HepG2 (cell line): ENCODE results near the gene STAG3. TPM values are rescaled to one million over a fixed set of nuclear protein-coding genes. Genes with fewer than 3 reads are reported as not detected.

Experiments
- DDIT3 ChIP-seq: sonication (generic); formaldehyde crosslinking; IDR thresholded peaks from 2 replicates; pipeline ENCODE4 v1.4.0; 2020; ENCODE audit warnings: mild to moderate bottlenecking, missing genetic modification reagents
- MTA1 ChIP-seq: sonication (generic); formaldehyde crosslinking; IDR thresholded peaks from 2 replicates; pipeline ENCODE4 v1.4.0; 2020; ENCODE audit warnings: missing genetic modification reagents, mild to moderate bottlenecking, borderline replicate concordance
- NR1H2 ChIP-seq: sonication (generic); formaldehyde crosslinking; IDR thresholded peaks from 2 replicates; pipeline ENCODE4 v1.8.1; 2022; ENCODE audit warnings: low read depth, missing genetic modification reagents, borderline replicate concordance
- NRL ChIP-seq: sonication (generic); formaldehyde crosslinking; IDR thresholded peaks from 2 replicates; pipeline ENCODE4 v1.5.0; 2020; ENCODE audit warnings: missing genetic modification reagents, mild to moderate bottlenecking, moderate library complexity, borderline replicate concordance
- SRY ChIP-seq: sonication (generic); formaldehyde crosslinking; IDR thresholded peaks from 2 replicates; pipeline ENCODE4 v1.8.0; 2022; ENCODE audit warnings: mild to moderate bottlenecking, missing genetic modification reagents
- YEATS4 ChIP-seq: sonication (generic); formaldehyde crosslinking; IDR thresholded peaks from 2 replicates; pipeline ENCODE4 v1.4.0; 2020; ENCODE audit warnings: missing genetic modification reagents, borderline replicate concordance
- ZBTB40 ChIP-seq, 2 experiments: fragments of 450-650 bp in 1 of 2; sonication (generic) in 1 of 2; formaldehyde crosslinking in 1 of 2; IDR thresholded peaks; 2 replicates each; pipeline versions ENCODE4 v1.6.1 to v1.8.0; 2016 to 2022; ENCODE audit warnings: antibody characterized with exemption in 1 of 2, mild to moderate bottlenecking in 1 of 2, missing genetic modification reagents in 1 of 2
- ZMYM2 ChIP-seq: sonication (generic); formaldehyde crosslinking; IDR thresholded peaks from 2 replicates; pipeline ENCODE4 v1.8.0; 2022; ENCODE audit warnings: mild to moderate bottlenecking, missing genetic modification reagents
- ZNF224 ChIP-seq: sonication (generic); formaldehyde crosslinking; IDR thresholded peaks from 2 replicates; pipeline ENCODE4 v1.5.0; 2020; ENCODE audit warnings: mild to moderate bottlenecking, missing genetic modification reagents
- ZNF280B ChIP-seq: sonication (generic); formaldehyde crosslinking; IDR thresholded peaks from 2 replicates; pipeline ENCODE4 v1.5.0; 2020; ENCODE audit warnings: missing genetic modification reagents, mild to moderate bottlenecking, borderline replicate concordance
- ZNF280D ChIP-seq: sonication (generic); formaldehyde crosslinking; IDR thresholded peaks from 2 replicates; pipeline ENCODE4 v1.5.1; 2020; ENCODE audit warnings: mild to moderate bottlenecking, missing genetic modification reagents
- ZNF772 ChIP-seq: sonication (generic); formaldehyde crosslinking; IDR thresholded peaks from 2 replicates; pipeline ENCODE4 v1.5.0; 2020; ENCODE audit warnings: mild to moderate bottlenecking, missing genetic modification reagents
- ZNF790 ChIP-seq: sonication (generic); formaldehyde crosslinking; IDR thresholded peaks from 2 replicates; pipeline ENCODE4 v1.8.0; 2022; ENCODE audit warnings: missing genetic modification reagents, mild to moderate bottlenecking, borderline replicate concordance
- polyA plus RNA-seq, 8 experiments: library from polyadenylated mRNA; depleted of rRNA in 3 of 8; stranded (reverse) in 7 of 8; unstranded in 1 of 8; fragments of >200 nt; fragmentation: Illumina TruSeq in 4 of 8; extraction: Trizol in 4 of 8; gene quantifications; 2 replicates each; pipeline versions ENCODE4 v1.2.1 to v1.2.3, GENCODE V29; 2011 to 2016; ENCODE audit warnings: low read depth in 4 of 8, missing spikeins in 1 of 8, mixed read lengths in 1 of 8; ENCODE audit not compliant: insufficient read depth in 1 of 8
- total RNA-seq, 5 experiments: library from RNA; depleted of rRNA; stranded (reverse); fragments of >200 nt; fragmentation: Illumina TruSeq; extraction: Trizol; gene quantifications; 2 replicates each; pipeline ENCODE4 v1.2.3, GENCODE V29; 2016; ENCODE audit warnings: low read depth in 1 of 5

The STAG3 gene
- total and polyA plus RNA-seq, 2 of the 13 experiments (the other 11 are each of a cell fraction or from before 2014, with no cell fraction given): 0.09 to 0.33 TPM

GRCh38 chr7:100148225-100148558 lies 29.5 kb upstream of the STAG3 start (continued):
- TF ChIP-seq ZNF280B (CRISPR knock-in tag) (0 out of 2 replicates have a peak, but pooled peaks have one; percentile 17), SRY (CRISPR knock-in tag) (0 out of 2 replicates have a peak, but pooled peaks have one; percentile 29), ZNF790 (CRISPR knock-in tag) (no peak), YEATS4 (CRISPR knock-in tag) (peak; percentile 4; the same call in 1 of the 2 replicates), ZNF772 (CRISPR knock-in tag) (no peak), MTA1 (CRISPR knock-in tag) (no peak), NR1H2 (CRISPR knock-in tag) (no peak), ZBTB40 (IDR thresholded peaks at IDR 0.05) (no peak), ZBTB40 (CRISPR knock-in tag; IDR thresholded peaks at IDR 0.05) (peak; percentile 61), DDIT3 (CRISPR knock-in tag) (no peak), NRL (CRISPR knock-in tag) (peak; percentile 56; the same call in 1 of the 2 replicates), ZNF280D (CRISPR knock-in tag) (0 out of 2 replicates have a peak, but pooled peaks have one; percentile 2), ZMYM2 (peak; percentile 82), ZNF224 (peak; percentile 73; the same call in 1 of the 2 replicates)
